WTC11 (cell line): ENCODE measurements around the gene VASH1. TPM values are rescaled to one million over a fixed set of nuclear protein-coding genes. Genes with fewer than 3 reads are reported as not detected.

ENCODE experiments used
- ATAC-seq: fragments of 200-7000 bp; cut with Tn5 transposase; 2 replicates; pipeline ENCODE4 v1.10.0; 2021; ENCODE audit warnings: mild to moderate bottlenecking, moderate library complexity
- CTCF ChIA-PET: fragments of 300-600 bp; sonication (Branson Sonifier 250); formaldehyde crosslinking; loops from one replicate; lab custom pipeline; 2021; ENCODE audit warnings: antibody characterized with exemption; lab: Charles Lee
- POLR2A ChIA-PET: fragments of 350-600 bp; sonication (Branson Sonifier 250); formaldehyde crosslinking; loops from one replicate; lab custom pipeline; 2021; ENCODE audit warnings: antibody characterized with exemption; lab: Charles Lee
- DNase-seq: peaks from one replicate; pipeline ENCODE4 v3.0.0; 2021; ENCODE audit warnings: low spot score
- H3K27ac Mint-ChIP-seq: 2 replicates; pipeline ENCODE4 v1.8.0; 2021; ENCODE audit warnings: mixed read lengths
- H3K27me3 Mint-ChIP-seq: 2 replicates; pipeline ENCODE4 v1.8.0; 2021; ENCODE audit warnings: low read depth, mild to moderate bottlenecking, moderate library complexity, mixed read lengths
- H3K36me3 Mint-ChIP-seq: 2 replicates; pipeline ENCODE4 v1.8.0; 2021; ENCODE audit warnings: mixed read lengths
- H3K4me1 Mint-ChIP-seq: 2 replicates; pipeline ENCODE4 v1.8.0; 2022; ENCODE audit warnings: mixed read lengths
- H3K4me3 Mint-ChIP-seq: 2 replicates; pipeline ENCODE4 v1.8.0; 2021; ENCODE audit warnings: mild to moderate bottlenecking, moderate library complexity, mixed read lengths
- H3K9me3 Mint-ChIP-seq: 2 replicates; pipeline ENCODE4 v1.8.0; 2021; ENCODE audit warnings: mixed read lengths
- ATF6 ChIP-seq: sonication (generic); formaldehyde crosslinking; IDR thresholded peaks from 2 replicates; pipeline ENCODE4 v1.8.1; 2023; ENCODE audit warnings: mild to moderate bottlenecking, missing genetic modification reagents
- E2F5 ChIP-seq: sonication (generic); formaldehyde crosslinking; IDR thresholded peaks from 2 replicates; pipeline ENCODE4 v1.8.1; 2022; ENCODE audit warnings: mild to moderate bottlenecking, moderate library complexity, missing genetic modification reagents
- EMX1 ChIP-seq: fragments of 250-450 bp; sonication (Bioruptor Pico); IDR thresholded peaks from 2 replicates; pipeline ENCODE4 v1.8.0; 2021; ENCODE audit warnings: mild to moderate bottlenecking
- FOXP1 ChIP-seq: sonication (generic); formaldehyde crosslinking; IDR thresholded peaks from 2 replicates; pipeline ENCODE4 v1.8.0; 2022; ENCODE audit warnings: missing genetic modification reagents, mild to moderate bottlenecking, moderate library complexity, borderline replicate concordance
- IRF1 ChIP-seq: sonication (generic); formaldehyde crosslinking; IDR thresholded peaks from 2 replicates; pipeline ENCODE4 v1.8.0; 2023; ENCODE audit warnings: missing genetic modification reagents
- KAT7 ChIP-seq: sonication (generic); formaldehyde crosslinking; IDR thresholded peaks from 2 replicates; pipeline ENCODE4 v1.8.1; 2023; ENCODE audit warnings: missing genetic modification reagents, mild to moderate bottlenecking, borderline replicate concordance
- MXD4 ChIP-seq: fragments of 250-450 bp; sonication (Bioruptor Pico); IDR thresholded peaks from 2 replicates; pipeline ENCODE4 v1.8.0; 2021; ENCODE audit warnings: mild to moderate bottlenecking, moderate library complexity, borderline replicate concordance
- NFE2L1 ChIP-seq: sonication (generic); formaldehyde crosslinking; IDR thresholded peaks from 2 replicates; pipeline ENCODE4 v1.8.1; 2023; ENCODE audit warnings: missing genetic modification reagents
- NFYB ChIP-seq: sonication (generic); formaldehyde crosslinking; conservative IDR thresholded peaks from 2 replicates; pipeline ENCODE4 v1.8.0; 2022; ENCODE audit warnings: low read depth, missing genetic modification reagents
- PREB ChIP-seq: sonication (generic); formaldehyde crosslinking; IDR thresholded peaks from 2 replicates; pipeline ENCODE4 v1.8.1; 2022; ENCODE audit warnings: mild to moderate bottlenecking, missing genetic modification reagents, moderate library complexity, borderline replicate concordance
- RELA ChIP-seq: sonication (generic); formaldehyde crosslinking; IDR thresholded peaks from 2 replicates; pipeline ENCODE4 v1.8.1; 2022; ENCODE audit warnings: missing genetic modification reagents, mild to moderate bottlenecking, borderline replicate concordance
- SOX15 ChIP-seq: fragments of 250-450 bp; sonication (Bioruptor Pico); IDR thresholded peaks from 2 replicates; pipeline ENCODE4 v1.9.0; 2021; ENCODE audit warnings: mild to moderate bottlenecking
- TCF7 ChIP-seq: sonication (generic); formaldehyde crosslinking; IDR thresholded peaks from 2 replicates; pipeline ENCODE4 v1.8.0; 2022; ENCODE audit warnings: mild to moderate bottlenecking, low read depth, missing genetic modification reagents, moderate library complexity
- USF2 ChIP-seq: sonication (generic); formaldehyde crosslinking; IDR thresholded peaks from 2 replicates; pipeline ENCODE4 v1.8.1; 2023; ENCODE audit warnings: mild to moderate bottlenecking, missing genetic modification reagents, moderate library complexity
- ZBTB21 ChIP-seq: sonication (generic); formaldehyde crosslinking; IDR thresholded peaks from 2 replicates; pipeline ENCODE4 v1.8.1; 2023; ENCODE audit warnings: mild to moderate bottlenecking, missing genetic modification reagents, borderline replicate concordance
- ZNF138 ChIP-seq: sonication (generic); formaldehyde crosslinking; conservative IDR thresholded peaks from 2 replicates; pipeline ENCODE4 v1.8.1; 2022; ENCODE audit warnings: mild to moderate bottlenecking, moderate library complexity, missing genetic modification reagents
- ZNF219 ChIP-seq: sonication (generic); formaldehyde crosslinking; IDR thresholded peaks from 2 replicates; pipeline ENCODE4 v1.8.0; 2023; ENCODE audit warnings: missing genetic modification reagents, mild to moderate bottlenecking, borderline replicate concordance
- ZNF232 ChIP-seq: sonication (generic); formaldehyde crosslinking; IDR thresholded peaks from 2 replicates; pipeline ENCODE4 v1.8.0; 2022; ENCODE audit warnings: mild to moderate bottlenecking, missing genetic modification reagents
- ZNF416 ChIP-seq: fragments of 250-450 bp; sonication (Bioruptor Pico); IDR thresholded peaks from 2 replicates; pipeline ENCODE4 v1.9.0; 2021; ENCODE audit warnings: mild to moderate bottlenecking, inconsistent platforms
- ZNF671 ChIP-seq: fragments of 250-450 bp; sonication (Bioruptor Pico); IDR thresholded peaks from 2 replicates; pipeline ENCODE4 v1.8.0; 2021; ENCODE audit warnings: mild to moderate bottlenecking
- total RNA-seq: library from RNA; stranded (reverse); gene quantifications from 3 replicates; pipeline ENCODE4 v1.2.3, GENCODE V29; 2021
- TF ChIP-seq, protein P1 (sequence below): sonication (generic); formaldehyde crosslinking; IDR thresholded peaks from 2 replicates; pipeline ENCODE4 v1.8.0; 2023; ENCODE audit warnings: missing genetic modification reagents, mild to moderate bottlenecking, borderline replicate concordance

The VASH1 gene
- total RNA-seq, 1 experiment from 2014 or later: 7.2 TPM

DNA sequence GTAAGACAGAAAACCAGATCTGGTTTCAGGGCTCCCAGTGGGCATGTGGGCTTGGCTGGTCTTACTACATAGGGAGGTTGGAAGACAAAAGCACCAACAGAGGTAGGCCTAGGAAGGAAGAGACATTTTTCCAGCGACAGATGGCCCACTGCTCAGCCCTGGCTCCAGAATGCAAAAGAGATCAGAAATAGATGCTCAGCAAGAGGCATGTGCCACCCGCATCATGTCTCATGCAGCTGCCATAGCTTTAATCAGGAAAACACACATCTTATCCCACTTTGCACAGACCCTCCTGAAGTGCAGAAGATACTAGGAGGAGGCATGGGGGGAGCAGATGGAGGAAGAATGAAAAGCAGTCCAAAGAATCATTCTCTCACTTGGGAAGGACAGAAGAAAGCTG, 25.3 kb downstream of the VASH1 start (continued):
- no peak for TF ChIP-seq ZNF138 (CRISPR knock-in tag)

GRCh38 chr14:76792422-76792821, 31.2 kb downstream of the VASH1 start:
- ATAC-seq (no peak), DNase-seq (no peak)
- no peaks in the 10 kb centered on the region for H3K27me3 Mint-ChIP-seq
- ChIA-PET POLR2A (no interaction called here), CTCF (no interaction called here)
- H3K9me3 Mint-ChIP-seq: no peaks in the 10 kb centered on the region
- no peak overlapping the region for H3K4me3 Mint-ChIP-seq
- no peaks in the 10 kb centered on the region for H3K4me1 Mint-ChIP-seq
- TF ChIP-seq ZBTB21 (no peak), IRF1 (no peak), TCF7 (CRISPR knock-in tag) (no peak), MXD4 (CRISPR knock-in tag) (no peak), ZNF219 (CRISPR knock-in tag) (no peak), ATF6 (no peak), NFYB (CRISPR knock-in tag) (no peak), EMX1 (CRISPR knock-in tag) (no peak), SOX15 (CRISPR knock-in tag) (no peak), ZNF232 (CRISPR knock-in tag) (no peak), KAT7 (no peak), NFE2L1 (CRISPR knock-in tag) (no peak), USF2 (CRISPR knock-in tag) (no peak), E2F5 (CRISPR knock-in tag) (no peak)
- TF ChIP-seq, protein P1, sequence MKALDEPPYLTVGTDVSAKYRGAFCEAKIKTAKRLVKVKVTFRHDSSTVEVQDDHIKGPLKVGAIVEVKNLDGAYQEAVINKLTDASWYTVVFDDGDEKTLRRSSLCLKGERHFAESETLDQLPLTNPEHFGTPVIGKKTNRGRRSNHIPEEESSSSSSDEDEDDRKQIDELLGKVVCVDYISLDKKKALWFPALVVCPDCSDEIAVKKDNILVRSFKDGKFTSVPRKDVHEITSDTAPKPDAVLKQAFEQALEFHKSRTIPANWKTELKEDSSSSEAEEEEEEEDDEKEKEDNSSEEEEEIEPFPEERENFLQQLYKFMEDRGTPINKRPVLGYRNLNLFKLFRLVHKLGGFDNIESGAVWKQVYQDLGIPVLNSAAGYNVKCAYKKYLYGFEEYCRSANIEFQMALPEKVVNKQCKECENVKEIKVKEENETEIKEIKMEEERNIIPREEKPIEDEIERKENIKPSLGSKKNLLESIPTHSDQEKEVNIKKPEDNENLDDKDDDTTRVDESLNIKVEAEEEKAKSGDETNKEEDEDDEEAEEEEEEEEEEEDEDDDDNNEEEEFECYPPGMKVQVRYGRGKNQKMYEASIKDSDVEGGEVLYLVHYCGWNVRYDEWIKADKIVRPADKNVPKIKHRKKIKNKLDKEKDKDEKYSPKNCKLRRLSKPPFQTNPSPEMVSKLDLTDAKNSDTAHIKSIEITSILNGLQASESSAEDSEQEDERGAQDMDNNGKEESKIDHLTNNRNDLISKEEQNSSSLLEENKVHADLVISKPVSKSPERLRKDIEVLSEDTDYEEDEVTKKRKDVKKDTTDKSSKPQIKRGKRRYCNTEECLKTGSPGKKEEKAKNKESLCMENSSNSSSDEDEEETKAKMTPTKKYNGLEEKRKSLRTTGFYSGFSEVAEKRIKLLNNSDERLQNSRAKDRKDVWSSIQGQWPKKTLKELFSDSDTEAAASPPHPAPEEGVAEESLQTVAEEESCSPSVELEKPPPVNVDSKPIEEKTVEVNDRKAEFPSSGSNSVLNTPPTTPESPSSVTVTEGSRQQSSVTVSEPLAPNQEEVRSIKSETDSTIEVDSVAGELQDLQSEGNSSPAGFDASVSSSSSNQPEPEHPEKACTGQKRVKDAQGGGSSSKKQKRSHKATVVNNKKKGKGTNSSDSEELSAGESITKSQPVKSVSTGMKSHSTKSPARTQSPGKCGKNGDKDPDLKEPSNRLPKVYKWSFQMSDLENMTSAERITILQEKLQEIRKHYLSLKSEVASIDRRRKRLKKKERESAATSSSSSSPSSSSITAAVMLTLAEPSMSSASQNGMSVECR: no peak
- H3K27ac Mint-ChIP-seq: no peak overlapping the region
- peaks cover 57% of the 10 kb centered on the region for H3K36me3 Mint-ChIP-seq

- no peak overlapping the region for H3K4me3 Mint-ChIP-seq
- POLR2A ChIA-PET: no interaction called here
- DNase-seq (no peak), ATAC-seq (no peak)
- no peaks in the 10 kb centered on the region for H3K9me3 Mint-ChIP-seq
- CTCF ChIA-PET: no interaction called here
- no peaks in the 10 kb centered on the region for H3K4me1 Mint-ChIP-seq
- H3K36me3 Mint-ChIP-seq: peaks cover 58% of the 10 kb centered on the region
- TF ChIP-seq ZNF416 (CRISPR knock-in tag): no peak
- no peak for TF ChIP-seq FOXP1 (CRISPR knock-in tag)
- TF ChIP-seq ZNF138 (CRISPR knock-in tag): no peak
- TF ChIP-seq ZNF671 (CRISPR knock-in tag): no peak
- no peak for TF ChIP-seq PREB
- no peak for TF ChIP-seq EMX1 (CRISPR knock-in tag)
- no peak for TF ChIP-seq RELA
- no peak overlapping the region for H3K27ac Mint-ChIP-seq
- no peaks in the 10 kb centered on the region for H3K27me3 Mint-ChIP-seq
Observed at GRCh38 chr14:76793324-76793723, 32.1 kb downstream of the VASH1 start.
